ENCODE data around the gene NOG. TPM values are rescaled to one million over a fixed set of nuclear protein-coding genes. Genes with fewer than 3 reads are reported as not detected.

The NOG gene
- total and polyA plus RNA-seq, 2 experiments from 2014 or later: 0.39 to 0.66 TPM

DNA sequence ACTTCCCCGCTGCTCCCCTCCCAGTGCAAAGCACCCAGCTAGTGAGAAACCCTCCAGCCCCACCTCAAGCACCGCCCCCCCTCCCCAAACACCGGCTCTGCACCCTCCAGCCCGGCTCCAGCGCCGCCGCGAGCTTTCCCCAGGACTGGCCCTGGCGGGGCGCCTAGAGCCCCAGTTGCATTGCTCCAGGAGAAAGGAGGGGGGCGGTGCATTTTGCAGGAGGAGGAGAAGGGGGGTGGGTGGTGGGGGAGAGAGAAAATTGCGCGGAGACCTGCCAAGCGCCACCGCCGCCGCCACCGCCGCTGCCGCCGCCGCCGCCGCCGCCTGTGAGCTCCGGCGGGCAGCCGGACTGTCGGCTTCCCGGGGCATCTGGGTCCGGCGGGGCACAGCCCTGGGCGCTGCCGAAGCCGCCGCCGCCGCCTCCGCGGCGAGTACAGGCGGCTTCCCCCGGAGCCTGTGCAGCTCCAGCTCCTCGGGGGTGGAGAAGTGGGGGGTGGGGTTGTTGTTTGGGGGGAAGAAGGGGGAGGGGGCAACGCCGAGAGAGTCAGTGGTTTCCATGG, 333 bp upstream of the NOG start (continued):
- TF ChIP-seq, protein P1, sequence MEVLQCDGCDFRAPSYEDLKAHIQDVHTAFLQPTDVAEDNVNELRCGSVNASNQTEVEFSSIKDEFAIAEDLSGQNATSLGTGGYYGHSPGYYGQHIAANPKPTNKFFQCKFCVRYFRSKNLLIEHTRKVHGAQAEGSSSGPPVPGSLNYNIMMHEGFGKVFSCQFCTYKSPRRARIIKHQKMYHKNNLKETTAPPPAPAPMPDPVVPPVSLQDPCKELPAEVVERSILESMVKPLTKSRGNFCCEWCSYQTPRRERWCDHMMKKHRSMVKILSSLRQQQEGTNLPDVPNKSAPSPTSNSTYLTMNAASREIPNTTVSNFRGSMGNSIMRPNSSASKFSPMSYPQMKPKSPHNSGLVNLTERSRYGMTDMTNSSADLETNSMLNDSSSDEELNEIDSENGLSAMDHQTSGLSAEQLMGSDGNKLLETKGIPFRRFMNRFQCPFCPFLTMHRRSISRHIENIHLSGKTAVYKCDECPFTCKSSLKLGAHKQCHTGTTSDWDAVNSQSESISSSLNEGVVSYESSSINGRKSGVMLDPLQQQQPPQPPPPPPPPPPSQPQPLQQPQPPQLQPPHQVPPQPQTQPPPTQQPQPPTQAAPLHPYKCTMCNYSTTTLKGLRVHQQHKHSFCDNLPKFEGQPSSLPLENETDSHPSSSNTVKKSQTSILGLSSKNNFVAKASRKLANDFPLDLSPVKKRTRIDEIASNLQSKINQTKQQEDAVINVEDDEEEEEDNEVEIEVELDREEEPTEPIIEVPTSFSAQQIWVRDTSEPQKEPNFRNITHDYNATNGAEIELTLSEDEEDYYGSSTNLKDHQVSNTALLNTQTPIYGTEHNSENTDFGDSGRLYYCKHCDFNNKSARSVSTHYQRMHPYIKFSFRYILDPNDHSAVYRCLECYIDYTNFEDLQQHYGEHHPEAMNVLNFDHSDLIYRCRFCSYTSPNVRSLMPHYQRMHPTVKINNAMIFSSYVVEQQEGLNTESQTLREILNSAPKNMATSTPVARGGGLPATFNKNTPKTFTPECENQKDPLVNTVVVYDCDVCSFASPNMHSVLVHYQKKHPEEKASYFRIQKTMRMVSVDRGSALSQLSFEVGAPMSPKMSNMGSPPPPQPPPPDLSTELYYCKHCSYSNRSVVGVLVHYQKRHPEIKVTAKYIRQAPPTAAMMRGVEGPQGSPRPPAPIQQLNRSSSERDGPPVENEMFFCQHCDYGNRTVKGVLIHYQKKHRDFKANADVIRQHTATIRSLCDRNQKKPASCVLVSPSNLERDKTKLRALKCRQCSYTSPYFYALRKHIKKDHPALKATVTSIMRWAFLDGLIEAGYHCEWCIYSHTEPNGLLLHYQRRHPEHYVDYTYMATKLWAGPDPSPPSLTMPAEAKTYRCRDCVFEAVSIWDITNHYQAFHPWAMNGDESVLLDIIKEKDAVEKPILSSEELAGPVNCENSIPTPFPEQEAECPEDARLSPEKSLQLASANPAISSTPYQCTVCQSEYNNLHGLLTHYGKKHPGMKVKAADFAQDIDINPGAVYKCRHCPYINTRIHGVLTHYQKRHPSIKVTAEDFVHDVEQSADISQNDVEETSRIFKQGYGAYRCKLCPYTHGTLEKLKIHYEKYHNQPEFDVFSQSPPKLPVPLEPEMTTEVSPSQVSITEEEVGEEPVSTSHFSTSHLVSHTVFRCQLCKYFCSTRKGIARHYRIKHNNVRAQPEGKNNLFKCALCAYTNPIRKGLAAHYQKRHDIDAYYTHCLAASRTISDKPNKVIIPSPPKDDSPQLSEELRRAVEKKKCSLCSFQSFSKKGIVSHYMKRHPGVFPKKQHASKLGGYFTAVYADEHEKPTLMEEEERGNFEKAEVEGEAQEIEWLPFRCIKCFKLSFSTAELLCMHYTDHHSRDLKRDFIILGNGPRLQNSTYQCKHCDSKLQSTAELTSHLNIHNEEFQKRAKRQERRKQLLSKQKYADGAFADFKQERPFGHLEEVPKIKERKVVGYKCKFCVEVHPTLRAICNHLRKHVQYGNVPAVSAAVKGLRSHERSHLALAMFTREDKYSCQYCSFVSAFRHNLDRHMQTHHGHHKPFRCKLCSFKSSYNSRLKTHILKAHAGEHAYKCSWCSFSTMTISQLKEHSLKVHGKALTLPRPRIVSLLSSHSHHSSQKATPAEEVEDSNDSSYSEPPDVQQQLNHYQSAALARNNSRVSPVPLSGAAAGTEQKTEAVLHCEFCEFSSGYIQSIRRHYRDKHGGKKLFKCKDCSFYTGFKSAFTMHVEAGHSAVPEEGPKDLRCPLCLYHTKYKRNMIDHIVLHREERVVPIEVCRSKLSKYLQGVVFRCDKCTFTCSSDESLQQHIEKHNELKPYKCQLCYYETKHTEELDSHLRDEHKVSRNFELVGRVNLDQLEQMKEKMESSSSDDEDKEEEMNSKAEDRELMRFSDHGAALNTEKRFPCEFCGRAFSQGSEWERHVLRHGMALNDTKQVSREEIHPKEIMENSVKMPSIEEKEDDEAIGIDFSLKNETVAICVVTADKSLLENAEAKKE (CRISPR knock-in tag; IDR thresholded peaks at IDR 0.05): no peak
- TF ChIP-seq NANOG (IDR thresholded peaks at IDR 0.05; ENCODE audit: borderline replicate concordance): no peak
- no peak for TF ChIP-seq JUNB (IDR thresholded peaks at IDR 0.05; ENCODE audit: unreplicated experiment)
- TF ChIP-seq, protein P2, sequence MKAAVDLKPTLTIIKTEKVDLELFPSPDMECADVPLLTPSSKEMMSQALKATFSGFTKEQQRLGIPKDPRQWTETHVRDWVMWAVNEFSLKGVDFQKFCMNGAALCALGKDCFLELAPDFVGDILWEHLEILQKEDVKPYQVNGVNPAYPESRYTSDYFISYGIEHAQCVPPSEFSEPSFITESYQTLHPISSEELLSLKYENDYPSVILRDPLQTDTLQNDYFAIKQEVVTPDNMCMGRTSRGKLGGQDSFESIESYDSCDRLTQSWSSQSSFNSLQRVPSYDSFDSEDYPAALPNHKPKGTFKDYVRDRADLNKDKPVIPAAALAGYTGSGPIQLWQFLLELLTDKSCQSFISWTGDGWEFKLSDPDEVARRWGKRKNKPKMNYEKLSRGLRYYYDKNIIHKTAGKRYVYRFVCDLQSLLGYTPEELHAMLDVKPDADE (IDR thresholded peaks at IDR 0.05): no peak
- no peak for TF ChIP-seq ZNF331 (CRISPR knock-in tag; IDR thresholded peaks at IDR 0.05; ENCODE audit: low read depth)

DNA sequence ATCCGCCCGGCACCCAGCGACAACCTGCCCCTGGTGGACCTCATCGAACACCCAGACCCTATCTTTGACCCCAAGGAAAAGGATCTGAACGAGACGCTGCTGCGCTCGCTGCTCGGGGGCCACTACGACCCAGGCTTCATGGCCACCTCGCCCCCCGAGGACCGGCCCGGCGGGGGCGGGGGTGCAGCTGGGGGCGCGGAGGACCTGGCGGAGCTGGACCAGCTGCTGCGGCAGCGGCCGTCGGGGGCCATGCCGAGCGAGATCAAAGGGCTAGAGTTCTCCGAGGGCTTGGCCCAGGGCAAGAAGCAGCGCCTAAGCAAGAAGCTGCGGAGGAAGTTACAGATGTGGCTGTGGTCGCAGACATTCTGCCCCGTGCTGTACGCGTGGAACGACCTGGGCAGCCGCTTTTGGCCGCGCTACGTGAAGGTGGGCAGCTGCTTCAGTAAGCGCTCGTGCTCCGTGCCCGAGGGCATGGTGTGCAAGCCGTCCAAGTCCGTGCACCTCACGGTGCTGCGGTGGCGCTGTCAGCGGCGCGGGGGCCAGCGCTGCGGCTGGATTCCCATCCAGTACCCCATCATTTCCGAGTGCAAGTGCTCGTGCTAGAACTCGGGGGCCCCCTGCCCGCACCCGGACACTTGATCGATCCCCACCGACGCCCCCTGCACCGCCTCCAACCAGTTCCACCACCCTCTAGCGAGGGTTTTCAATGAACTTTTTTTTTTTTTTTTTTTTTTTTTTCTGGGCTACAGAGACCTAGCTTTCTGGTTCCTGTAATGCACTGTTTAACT, 1.0 kb downstream of the NOG start:
- Histone ChIP-seq H3F3A (replicated peaks; ENCODE audit: low read depth) (peaks cover 7% of the 10 kb centered on the region; the same call in 1 of the 2 replicates), H2AFZ (peak overlapping the region; percentile 94), H3K27me3 (ENCODE audit: insufficient read depth) (peaks cover 82% of the 10 kb centered on the region), H3K4me2 (peak overlapping the region; percentile 99), H3K36me3 (ENCODE audit: insufficient read depth) (no peaks in the 10 kb centered on the region), H3K27ac (ENCODE audit: low read depth) (no peak overlapping the region), H3K79me2 (replicated peaks; ENCODE audit: insufficient read depth) (no peaks in the 10 kb centered on the region), H3K4me1 (ENCODE audit: insufficient read depth) (peaks cover 27% of the 10 kb centered on the region), H3K4me3 (peak overlapping the region; percentile 89), H4K20me1 (replicated peaks; ENCODE audit: insufficient read depth) (peaks cover 6% of the 10 kb centered on the region; the same call in 1 of the 2 replicates), H3K9me2 (ENCODE audit: insufficient read depth) (no peaks in the 10 kb centered on the region)
- no peaks in the 10 kb centered on the region; the same call in 2 of the 3 replicates for H3K36me3 Mint-ChIP-seq (ENCODE audit: low read depth)
- peak overlapping the region; percentile 62 for H3K4me3 Mint-ChIP-seq
- H3K9me3 Mint-ChIP-seq: no peaks in the 10 kb centered on the region
- H3K27ac Mint-ChIP-seq: no peak overlapping the region
- DNase-seq (ENCODE audit: low spot score) (peak; percentile 68), ATAC-seq (peak; percentile 7)
- TF ChIP-seq POLR2AphosphoS5 (IDR thresholded peaks at IDR 0.05; ENCODE audit: low read depth): no peak
- TF ChIP-seq STAT1 (IDR thresholded peaks at IDR 0.05; ENCODE audit: unreplicated experiment): no peak
- no peak for TF ChIP-seq CREB1 (CRISPR knock-in tag; IDR thresholded peaks at IDR 0.05; ENCODE audit: low read depth)
- TF ChIP-seq, protein P3, sequence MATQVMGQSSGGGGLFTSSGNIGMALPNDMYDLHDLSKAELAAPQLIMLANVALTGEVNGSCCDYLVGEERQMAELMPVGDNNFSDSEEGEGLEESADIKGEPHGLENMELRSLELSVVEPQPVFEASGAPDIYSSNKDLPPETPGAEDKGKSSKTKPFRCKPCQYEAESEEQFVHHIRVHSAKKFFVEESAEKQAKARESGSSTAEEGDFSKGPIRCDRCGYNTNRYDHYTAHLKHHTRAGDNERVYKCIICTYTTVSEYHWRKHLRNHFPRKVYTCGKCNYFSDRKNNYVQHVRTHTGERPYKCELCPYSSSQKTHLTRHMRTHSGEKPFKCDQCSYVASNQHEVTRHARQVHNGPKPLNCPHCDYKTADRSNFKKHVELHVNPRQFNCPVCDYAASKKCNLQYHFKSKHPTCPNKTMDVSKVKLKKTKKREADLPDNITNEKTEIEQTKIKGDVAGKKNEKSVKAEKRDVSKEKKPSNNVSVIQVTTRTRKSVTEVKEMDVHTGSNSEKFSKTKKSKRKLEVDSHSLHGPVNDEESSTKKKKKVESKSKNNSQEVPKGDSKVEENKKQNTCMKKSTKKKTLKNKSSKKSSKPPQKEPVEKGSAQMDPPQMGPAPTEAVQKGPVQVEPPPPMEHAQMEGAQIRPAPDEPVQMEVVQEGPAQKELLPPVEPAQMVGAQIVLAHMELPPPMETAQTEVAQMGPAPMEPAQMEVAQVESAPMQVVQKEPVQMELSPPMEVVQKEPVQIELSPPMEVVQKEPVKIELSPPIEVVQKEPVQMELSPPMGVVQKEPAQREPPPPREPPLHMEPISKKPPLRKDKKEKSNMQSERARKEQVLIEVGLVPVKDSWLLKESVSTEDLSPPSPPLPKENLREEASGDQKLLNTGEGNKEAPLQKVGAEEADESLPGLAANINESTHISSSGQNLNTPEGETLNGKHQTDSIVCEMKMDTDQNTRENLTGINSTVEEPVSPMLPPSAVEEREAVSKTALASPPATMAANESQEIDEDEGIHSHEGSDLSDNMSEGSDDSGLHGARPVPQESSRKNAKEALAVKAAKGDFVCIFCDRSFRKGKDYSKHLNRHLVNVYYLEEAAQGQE (IDR thresholded peaks at IDR 0.05; ENCODE audit: unreplicated experiment): no peak
- TF ChIP-seq JUNB (IDR thresholded peaks at IDR 0.05; ENCODE audit: unreplicated experiment): no peak
- TF ChIP-seq EZH2 (IDR thresholded peaks at IDR 0.05; ENCODE audit: low read depth, unreplicated experiment): peak; percentile 28
- H3K27me3 Mint-ChIP-seq (ENCODE audit: insufficient read depth, low read depth, poor library complexity): peaks cover 55% of the 10 kb centered on the region
- H3K4me1 Mint-ChIP-seq: peaks cover 24% of the 10 kb centered on the region

Measured in GM23338 (cell line).